Hippocampal formation (tissue), 2 donors: ENCODE results near the gene GNAT3.

Experiments used
- DNase-seq, 2 donors: peaks; one replicate each; lab custom pipeline; 2025; lab: John Stamatoyannopoulos, UW

The GNAT3 gene

GRCh38 chr7:80511964-80512363 is at the start of gene GNAT3:
TSS of gene GNAT3 (minus strand) at chr7:80512064. CDS start at chr7:80511926, 138 bp downstream.
- no peak for DNase-seq

DNA sequence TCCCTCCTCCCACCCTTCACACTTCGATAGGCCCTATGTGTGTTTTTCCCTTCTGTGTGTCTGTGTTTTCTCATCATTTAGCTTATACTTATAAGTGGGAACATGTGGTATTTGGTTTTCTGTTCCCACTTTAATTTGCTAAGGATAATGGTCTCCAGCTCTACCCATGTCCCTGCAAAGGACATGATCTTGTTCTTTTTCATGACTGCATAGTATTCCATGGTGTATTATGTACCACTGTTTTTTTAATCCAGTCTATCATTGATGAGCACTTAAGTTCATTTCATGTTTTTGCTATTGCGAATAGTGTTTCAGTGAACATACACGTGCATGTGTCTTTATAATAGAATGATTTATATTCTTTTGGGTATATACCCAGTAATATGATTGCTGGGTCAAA is 46.3 kb upstream of the GNAT3 start:
- DNase-seq = no peak

DNA sequence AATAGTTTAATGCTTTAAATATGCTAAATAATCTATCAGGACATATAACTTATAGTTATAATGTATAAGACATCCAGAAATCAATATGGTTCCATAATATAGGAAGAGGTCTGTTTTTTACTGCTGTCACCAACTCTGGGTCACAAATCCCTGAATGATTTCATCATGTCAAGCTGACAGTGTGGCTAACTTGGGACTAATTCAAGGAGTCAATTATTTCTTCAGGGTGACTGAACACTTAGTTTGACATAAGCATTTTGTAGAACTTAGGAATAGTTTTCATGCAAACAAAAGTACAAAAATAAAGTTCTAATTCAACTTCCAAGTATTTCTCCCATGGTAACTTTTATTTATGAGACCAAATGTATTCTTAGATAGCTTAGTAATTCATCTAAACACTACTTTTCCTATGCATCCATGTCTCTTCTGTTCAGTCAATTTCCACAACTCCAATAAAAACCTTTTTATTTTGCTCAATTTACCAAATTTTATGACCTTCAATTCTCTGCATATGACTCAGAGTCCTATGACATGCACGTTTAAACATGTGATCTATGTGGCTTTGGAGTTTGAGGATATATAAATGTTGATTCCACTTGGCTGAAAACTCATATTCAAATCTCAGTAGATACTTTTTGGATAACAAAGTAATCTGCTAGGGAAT is 40.3 kb upstream of the GNAT3 start:
- DNase-seq = no peak

DNA sequence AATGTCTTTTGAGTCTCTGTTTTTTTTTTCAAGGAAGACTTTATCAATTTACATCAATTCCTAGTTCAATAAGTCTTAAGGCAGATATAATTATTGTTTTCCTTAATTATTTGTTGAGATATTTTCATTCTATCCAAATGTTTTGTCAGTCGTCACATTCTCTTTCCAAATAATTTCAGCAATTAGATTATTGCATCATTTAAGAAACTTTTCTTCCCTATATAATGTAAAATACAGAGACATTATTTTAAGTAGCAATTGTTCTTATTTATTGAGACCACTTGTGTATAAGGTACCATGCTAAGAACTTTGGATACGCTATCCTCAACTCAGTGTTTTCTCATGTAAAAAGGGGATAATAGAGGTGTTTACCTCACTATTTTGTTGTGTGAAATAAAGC is 38.1 kb upstream of the GNAT3 start:
- no peak for DNase-seq

- no peak for DNase-seq
Measured at GRCh38 chr7:80548840-80549530, 37.1 kb upstream of the GNAT3 start.

DNA sequence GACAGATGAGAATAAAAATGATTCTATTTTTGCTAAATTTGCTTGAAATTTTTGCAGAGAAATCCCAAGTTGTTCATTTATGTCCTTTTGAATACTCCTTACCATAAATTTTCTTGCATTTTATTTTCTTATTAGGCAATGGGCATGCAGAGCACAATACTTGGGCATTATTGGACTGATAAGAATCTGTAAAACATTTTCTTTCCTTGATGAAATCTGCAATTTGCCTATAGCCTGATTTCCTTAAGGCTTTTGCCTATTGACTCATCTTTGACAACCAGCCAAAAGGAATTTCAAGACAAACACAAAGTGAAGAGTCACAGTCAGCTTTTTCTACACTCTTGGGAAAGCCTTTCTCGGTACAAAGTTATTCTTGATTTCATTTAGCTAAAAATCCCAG is 30.5 kb upstream of the GNAT3 start:
- no peak for DNase-seq

GRCh38 chr7:80540836-80541235 is 29.0 kb upstream of the GNAT3 start:
- DNase-seq = no peak

DNA sequence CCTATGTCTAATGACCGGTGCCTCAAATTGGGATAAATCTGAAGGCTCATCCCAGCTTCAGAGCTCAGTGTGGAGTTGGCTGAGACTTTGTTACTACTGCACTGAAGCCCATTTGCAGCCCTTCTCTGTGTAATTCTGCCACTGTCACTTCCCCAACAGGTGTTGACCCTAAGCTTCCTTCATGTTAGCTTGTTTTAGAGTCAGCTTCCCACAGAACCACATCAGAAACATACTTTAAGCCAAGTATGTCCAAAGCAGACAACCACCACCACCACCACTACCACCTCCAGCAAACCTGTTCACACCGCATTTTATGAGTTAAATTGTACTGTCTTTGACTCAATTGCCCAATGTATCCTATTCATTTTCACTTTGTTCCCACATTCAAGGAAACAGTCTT is 25.2 kb upstream of the GNAT3 start:
- no peak for DNase-seq

- DNase-seq = no peak
Measured at GRCh38 chr7:80536426-80536825, 24.6 kb upstream of the GNAT3 start.

GRCh38 chr7:80533287-80533686 is 21.4 kb upstream of the GNAT3 start:
- DNase-seq = no peak

GRCh38 chr7:80532153-80532552 is 20.3 kb upstream of the GNAT3 start:
- DNase-seq = no peak

DNA sequence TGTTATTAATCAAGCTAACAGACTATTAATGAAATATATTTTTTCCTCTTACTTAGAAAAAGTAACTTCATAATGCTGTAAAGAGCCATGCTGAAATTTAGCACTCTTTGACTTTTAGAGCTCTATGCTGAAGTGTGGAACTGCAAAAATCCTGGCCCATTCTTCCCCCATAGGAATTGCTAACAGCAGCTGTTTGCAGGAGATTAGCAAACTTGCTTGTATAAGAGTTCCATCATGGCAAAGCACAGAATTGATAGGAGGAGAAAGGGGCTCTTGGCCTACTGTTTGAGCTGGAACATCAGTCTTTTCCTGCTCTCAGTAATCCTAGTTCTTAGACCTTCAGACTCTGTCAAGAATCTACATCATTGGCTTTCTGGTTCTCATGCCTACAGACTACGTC is 18.3 kb upstream of the GNAT3 start:
- no peak for DNase-seq

DNA sequence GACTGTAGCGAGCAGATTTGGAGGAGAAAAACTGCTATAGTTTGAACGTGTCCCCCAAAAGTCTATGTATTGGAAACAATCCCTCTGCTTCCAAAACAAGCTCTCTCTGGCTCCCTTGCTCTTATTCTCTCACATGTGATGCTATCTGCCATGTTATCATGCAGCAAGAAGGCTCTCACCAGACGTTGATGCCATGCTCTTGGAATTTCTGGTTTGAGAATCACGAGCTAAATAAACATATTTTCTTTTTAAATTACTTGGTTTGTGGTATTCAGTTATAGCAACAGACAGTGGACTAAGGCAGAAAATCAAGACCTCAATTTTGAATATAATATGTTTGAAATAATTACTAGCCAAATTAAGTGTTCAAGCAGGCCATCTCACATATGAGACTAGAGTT is 17.5 kb upstream of the GNAT3 start:
- DNase-seq = no peak

DNA sequence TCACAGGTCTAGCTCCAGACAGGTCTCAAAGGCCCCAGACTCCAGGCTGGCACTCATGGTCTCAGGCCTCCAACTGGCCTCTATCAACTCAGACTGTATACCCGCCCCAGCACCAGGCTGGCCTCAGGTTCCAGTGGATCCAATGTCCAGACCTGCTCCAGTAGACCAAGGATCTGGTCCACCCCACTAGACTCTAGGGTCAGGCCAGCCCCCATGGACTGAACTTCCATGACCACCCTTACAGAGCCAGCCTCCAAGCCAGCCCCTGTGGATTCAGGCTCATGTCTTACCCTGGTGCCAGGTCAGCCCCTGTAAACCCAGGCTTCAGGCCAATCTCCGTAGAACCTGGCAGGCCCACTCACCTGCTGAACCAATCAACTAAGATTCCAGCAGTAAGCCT is 16.8 kb upstream of the GNAT3 start:
- no peak for DNase-seq

- DNase-seq = no peak
Measured at GRCh38 chr7:80526472-80526871, 14.6 kb upstream of the GNAT3 start.

GRCh38 chr7:80524693-80525092 is 12.8 kb upstream of the GNAT3 start:
- DNase-seq = no peak

GRCh38 chr7:80521809-80522208 is 9.9 kb upstream of the GNAT3 start:
- DNase-seq = no peak

DNA sequence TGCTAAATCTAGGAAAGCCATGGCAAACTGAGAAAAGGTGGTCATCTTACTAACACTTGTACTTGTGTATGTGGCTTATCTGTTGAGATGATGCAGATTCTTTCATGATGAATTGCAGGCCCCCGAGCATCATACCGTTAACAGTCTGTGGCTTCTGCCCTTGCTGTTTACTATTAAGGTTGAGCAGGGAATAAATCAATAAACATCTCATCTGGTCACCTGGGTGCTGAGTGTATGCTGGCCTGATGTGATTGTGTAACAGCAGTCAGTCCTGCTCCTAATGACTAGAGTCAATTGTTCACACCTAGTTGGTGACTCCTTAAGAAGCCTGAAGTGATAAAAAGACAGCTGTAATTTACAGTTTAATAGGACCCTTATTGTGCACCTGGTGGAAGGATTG is 8.3 kb upstream of the GNAT3 start:
- DNase-seq = no peak

DNA sequence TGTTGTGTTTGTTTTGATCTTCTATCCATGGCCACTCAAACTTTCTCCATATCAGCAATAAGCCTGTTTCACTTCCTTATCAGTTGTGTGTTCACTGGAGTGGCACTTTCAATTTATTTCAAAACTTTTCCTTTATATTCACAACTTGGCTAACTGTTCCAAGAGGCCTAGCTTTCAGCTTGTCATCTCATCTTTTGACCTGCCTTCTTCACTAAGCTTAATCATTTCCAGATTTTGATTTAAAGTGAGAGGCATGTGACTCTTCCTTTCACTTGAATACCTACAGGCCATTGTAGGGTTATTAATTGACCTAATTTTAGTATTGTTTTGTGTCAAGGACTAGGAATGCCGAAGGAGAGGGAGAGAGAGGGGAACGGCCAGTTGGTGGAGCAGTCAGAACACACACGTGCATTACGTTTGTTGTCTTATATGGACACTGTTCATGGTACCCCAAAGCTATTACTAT is 5.5 kb upstream of the GNAT3 start:
- DNase-seq = no peak

DNA sequence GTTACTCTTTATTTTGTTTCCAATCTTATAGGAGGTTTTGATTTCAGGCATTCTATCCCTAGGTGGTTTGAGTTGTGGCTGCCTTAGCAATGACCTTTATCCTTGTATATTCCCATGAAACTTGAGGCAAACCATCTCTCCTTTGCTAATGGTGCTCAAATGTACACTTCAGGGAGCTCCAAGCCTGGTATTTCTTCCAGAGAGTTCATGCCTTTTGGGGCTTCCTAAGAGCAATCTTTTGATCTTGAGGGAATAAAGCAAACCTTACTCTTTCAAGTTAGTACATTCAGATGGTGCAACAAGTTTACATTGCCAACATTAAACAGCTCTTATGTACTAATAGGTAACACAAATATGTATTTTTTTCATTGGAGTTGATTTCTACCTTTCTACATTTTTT is 3.4 kb upstream of the GNAT3 start:
- DNase-seq = no peak

DNA sequence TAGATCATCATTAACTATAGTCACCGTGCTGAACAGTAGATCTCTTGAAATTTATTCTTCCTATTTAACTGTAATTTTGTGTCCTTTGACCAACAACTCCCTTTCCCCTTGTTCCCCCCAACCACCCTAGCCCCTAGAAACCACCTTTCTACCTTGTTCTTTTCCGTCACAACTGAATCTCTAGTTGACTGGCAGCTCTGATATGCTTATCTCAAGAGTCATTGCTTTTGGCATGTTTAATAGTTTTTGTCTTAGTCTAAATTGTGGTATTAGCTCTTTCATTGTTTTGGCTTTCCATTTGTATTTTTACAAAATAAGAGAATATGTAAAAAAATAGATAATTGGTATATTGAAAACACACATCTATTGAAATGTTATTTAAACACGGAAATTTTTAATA is 1.8 kb downstream of the GNAT3 start:
- DNase-seq = no peak

GRCh38 chr7:80508440-80508839 is 3.4 kb downstream of the GNAT3 start:
- no peak for DNase-seq

DNA sequence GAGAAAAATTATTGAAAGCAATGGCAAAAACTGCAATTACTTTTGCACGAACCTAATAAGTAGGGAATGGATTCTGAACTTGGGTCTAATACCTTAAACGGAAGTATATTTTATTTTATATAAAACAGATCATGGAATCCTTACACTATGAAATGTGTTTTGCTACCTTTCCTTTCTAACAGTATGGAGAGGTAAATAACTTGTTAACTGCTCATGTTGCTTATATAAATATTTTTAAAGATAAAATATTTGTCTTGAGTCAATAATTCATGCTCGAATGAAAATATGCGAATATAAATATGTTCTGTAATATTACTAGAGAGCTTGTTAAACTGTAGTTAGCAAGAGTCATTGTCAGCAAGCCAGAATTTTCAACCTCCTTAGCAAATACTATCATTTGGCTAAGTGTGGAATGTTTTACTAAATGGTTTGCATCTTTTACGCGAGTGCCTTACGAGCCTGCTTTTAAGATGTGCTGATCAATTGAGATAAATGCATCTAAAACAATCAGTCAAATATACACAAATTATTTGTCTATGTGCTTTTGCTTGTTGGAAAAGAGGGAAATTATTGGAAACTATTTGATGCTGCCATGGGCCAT is 5.9 kb downstream of the GNAT3 start:
- DNase-seq = no peak
